ENCODE results near the gene CORO2A.

Gene CORO2A

GRCh38 chr9:98215821-98216220, 23.4 kb upstream of the CORO2A start:
- no peak for DNase-seq (ENCODE audit: low spot score)
- in situ Hi-C loops (cut with MboI; ENCODE audit: low sequenced_read_pairs, unreplicated experiment), result no loop called here
- TF ChIP-seq, protein P1, sequence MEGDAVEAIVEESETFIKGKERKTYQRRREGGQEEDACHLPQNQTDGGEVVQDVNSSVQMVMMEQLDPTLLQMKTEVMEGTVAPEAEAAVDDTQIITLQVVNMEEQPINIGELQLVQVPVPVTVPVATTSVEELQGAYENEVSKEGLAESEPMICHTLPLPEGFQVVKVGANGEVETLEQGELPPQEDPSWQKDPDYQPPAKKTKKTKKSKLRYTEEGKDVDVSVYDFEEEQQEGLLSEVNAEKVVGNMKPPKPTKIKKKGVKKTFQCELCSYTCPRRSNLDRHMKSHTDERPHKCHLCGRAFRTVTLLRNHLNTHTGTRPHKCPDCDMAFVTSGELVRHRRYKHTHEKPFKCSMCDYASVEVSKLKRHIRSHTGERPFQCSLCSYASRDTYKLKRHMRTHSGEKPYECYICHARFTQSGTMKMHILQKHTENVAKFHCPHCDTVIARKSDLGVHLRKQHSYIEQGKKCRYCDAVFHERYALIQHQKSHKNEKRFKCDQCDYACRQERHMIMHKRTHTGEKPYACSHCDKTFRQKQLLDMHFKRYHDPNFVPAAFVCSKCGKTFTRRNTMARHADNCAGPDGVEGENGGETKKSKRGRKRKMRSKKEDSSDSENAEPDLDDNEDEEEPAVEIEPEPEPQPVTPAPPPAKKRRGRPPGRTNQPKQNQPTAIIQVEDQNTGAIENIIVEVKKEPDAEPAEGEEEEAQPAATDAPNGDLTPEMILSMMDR (IDR thresholded peaks at IDR 0.05; ENCODE audit: borderline replicate concordance, control extremely low read depth, extremely low read depth, insufficient read depth, missing control alignments), result no peak

DNA sequence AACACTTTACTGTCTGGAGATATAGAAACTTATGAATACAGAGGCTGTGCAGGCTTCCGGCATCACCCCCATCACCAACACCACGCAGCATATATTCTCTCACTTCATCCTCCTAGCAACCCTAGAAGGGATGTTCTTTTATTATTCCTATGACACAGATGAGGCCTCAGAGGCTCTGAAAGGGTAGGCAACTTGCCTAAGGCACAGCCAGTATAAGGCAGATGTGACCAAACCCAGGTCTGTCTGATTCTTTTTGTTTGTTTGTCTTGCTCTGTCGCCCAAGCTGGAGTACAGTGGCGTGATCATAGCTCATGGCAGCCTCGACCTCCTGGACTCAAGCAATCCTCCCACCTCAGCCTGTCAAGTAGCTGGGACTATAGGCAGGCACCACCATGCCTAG, 22.8 kb upstream of the CORO2A start:
- TF ChIP-seq, protein P1 (IDR thresholded peaks at IDR 0.05; ENCODE audit: borderline replicate concordance, control extremely low read depth, extremely low read depth, insufficient read depth, missing control alignments), result no peak
- in situ Hi-C loops (cut with MboI; ENCODE audit: low sequenced_read_pairs, unreplicated experiment), result no loop called here
- no peak for DNase-seq (ENCODE audit: low spot score)

- DNase-seq (ENCODE audit: low spot score), result no peak
- TF ChIP-seq, protein P1 (IDR thresholded peaks at IDR 0.05; ENCODE audit: borderline replicate concordance, control extremely low read depth, extremely low read depth, insufficient read depth, missing control alignments), result no peak
- in situ Hi-C loops (cut with MboI; ENCODE audit: low sequenced_read_pairs, unreplicated experiment), result no loop called here
Measured at GRCh38 chr9:98214811-98215210, 22.4 kb upstream of the CORO2A start.

- DNase-seq (ENCODE audit: low spot score), result no peak
- in situ Hi-C loops (cut with MboI; ENCODE audit: low sequenced_read_pairs, unreplicated experiment), result no loop called here
- TF ChIP-seq, protein P1 (IDR thresholded peaks at IDR 0.05; ENCODE audit: borderline replicate concordance, control extremely low read depth, extremely low read depth, insufficient read depth, missing control alignments), result no peak
Measured at GRCh38 chr9:98211260-98211659, 18.8 kb upstream of the CORO2A start.

DNA sequence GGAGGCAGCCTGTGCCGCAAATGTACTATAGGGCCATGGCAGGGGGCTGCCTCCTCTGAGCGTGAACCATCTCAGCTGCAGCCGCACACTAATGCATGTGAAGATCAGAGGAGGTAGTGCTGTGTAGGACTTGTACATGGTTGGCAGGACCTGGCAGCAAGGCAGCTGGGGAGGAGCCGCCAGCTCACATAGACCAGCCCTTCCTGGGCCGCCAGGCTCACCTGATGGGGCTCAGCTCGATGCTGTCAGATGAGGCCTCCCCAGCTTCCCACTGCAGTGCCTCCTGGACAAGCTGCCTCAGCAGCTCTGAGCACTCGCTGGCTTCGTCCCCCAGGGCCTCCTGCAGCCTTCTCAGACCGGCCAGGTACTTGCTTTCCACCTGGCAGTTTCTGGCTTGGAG, 18.0 kb upstream of the CORO2A start:
- TF ChIP-seq, protein P1 (IDR thresholded peaks at IDR 0.05; ENCODE audit: borderline replicate concordance, control extremely low read depth, extremely low read depth, insufficient read depth, missing control alignments), result no peak
- DNase-seq (ENCODE audit: low spot score), result no peak
- in situ Hi-C loops (cut with MboI; ENCODE audit: low sequenced_read_pairs, unreplicated experiment), result no loop called here

DNA sequence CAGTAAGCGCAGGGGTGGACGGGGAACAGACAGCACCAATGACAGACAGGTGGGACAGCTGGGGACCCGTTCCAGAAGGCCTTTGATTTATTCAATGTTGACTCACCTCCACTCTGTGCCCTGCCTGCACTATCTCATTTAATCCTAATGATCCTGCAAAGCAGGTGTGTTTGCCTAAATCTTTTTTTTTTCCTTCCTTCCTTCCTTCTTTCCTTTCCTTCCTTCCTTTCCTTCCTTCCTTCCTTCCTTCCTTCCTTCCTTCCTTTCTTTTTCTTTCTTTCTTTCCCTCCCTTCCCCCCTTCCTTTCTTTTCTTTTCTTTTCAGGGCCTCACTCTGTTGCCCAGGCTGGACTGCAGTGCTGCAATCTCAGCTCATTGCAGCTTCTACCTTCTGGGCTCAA, 17.1 kb upstream of the CORO2A start:
- TF ChIP-seq, protein P1 (IDR thresholded peaks at IDR 0.05; ENCODE audit: borderline replicate concordance, control extremely low read depth, extremely low read depth, insufficient read depth, missing control alignments), result no peak
- no peak for DNase-seq (ENCODE audit: low spot score)

GRCh38 chr9:98208635-98209034, 16.2 kb upstream of the CORO2A start:
- TF ChIP-seq, protein P1 (IDR thresholded peaks at IDR 0.05; ENCODE audit: borderline replicate concordance, control extremely low read depth, extremely low read depth, insufficient read depth, missing control alignments), result no peak
- no peak for DNase-seq (ENCODE audit: low spot score)
- in situ Hi-C loops (cut with MboI; ENCODE audit: low sequenced_read_pairs, unreplicated experiment), result no loop called here

More for the DNA sequence above, 17.1 kb upstream of the CORO2A start:
- in situ Hi-C loops (cut with MboI; ENCODE audit: low sequenced_read_pairs, unreplicated experiment), result no loop called here

Measured in GM13976 (cell line).